Thyroid gland (tissue), 4 donors: Measurements from ENCODE around the gene SMURF2.
"Not testable (repeated sequence)": the region's sequence is repeated elsewhere in the genome, so short reads cannot be mapped to it uniquely, and the experiment has no call there.

Experiments used
- CTCF ChIP-seq, 6 experiments: fragments of 200-600 bp in 3 of 6; fragments of 450-650 bp in 3 of 6; sonication (generic) in 3 of 6; IDR thresholded peaks; one replicate each; pipeline ENCODE4 v1.5.1; 2016 to 2019; ENCODE audit warnings: antibody characterized with exemption in 6 of 6, mild to moderate bottlenecking in 2 of 6, inconsistent platforms in 1 of 6, moderate library complexity in 1 of 6
- POLR2A ChIP-seq, 2 donors: fragments of 450-650 bp; IDR thresholded peaks; one replicate each; pipeline ENCODE4 v1.6.1; 2017; ENCODE audit warnings: antibody characterized with exemption in 2 of 2, mild to moderate bottlenecking in 2 of 2, moderate library complexity in 1 of 2

GRCh38 chr17:64670843-64671590, 8.9 kb upstream of the SMURF2 start:
- not testable (repeated sequence) for TF ChIP-seq CTCF, POLR2A (IDR thresholded peaks at IDR 0.05)
